GM10248 (cell line): ENCODE measurements around the gene LMBR1.
"Not testable (repeated sequence)": the region's sequence is repeated elsewhere in the genome, so short reads cannot be mapped to it uniquely, and the experiment has no call there.

Experiments used
- CTCF ChIA-PET: fragments of 300-600 bp; sonication (Branson Sonifier 250); formaldehyde crosslinking; extraction: SDS; loops from one replicate; lab custom pipeline; 2021; ENCODE audit warnings: antibody characterized with exemption; lab: Yijun Ruan, JAX
- POLR2A ChIA-PET: fragments of 350-650 bp; sonication (Branson Sonifier 250); formaldehyde crosslinking; extraction: SDS; loops from one replicate; lab custom pipeline; 2020; ENCODE audit warnings: antibody characterized with exemption; lab: Yijun Ruan, JAX
- DNase-seq: peaks from one replicate; pipeline ENCODE4 v3.0.0; 2012; ENCODE audit errors: extremely low spot score
- TF ChIP-seq, protein P1 (sequence below): IDR thresholded peaks from 2 replicates; pipeline ENCODE4 v1.5.1; 2012; ENCODE audit warnings: mild to moderate bottlenecking, low read depth; ENCODE audit errors: extremely low read depth, missing control alignments, control extremely low read depth

LMBR1 gene

DNA sequence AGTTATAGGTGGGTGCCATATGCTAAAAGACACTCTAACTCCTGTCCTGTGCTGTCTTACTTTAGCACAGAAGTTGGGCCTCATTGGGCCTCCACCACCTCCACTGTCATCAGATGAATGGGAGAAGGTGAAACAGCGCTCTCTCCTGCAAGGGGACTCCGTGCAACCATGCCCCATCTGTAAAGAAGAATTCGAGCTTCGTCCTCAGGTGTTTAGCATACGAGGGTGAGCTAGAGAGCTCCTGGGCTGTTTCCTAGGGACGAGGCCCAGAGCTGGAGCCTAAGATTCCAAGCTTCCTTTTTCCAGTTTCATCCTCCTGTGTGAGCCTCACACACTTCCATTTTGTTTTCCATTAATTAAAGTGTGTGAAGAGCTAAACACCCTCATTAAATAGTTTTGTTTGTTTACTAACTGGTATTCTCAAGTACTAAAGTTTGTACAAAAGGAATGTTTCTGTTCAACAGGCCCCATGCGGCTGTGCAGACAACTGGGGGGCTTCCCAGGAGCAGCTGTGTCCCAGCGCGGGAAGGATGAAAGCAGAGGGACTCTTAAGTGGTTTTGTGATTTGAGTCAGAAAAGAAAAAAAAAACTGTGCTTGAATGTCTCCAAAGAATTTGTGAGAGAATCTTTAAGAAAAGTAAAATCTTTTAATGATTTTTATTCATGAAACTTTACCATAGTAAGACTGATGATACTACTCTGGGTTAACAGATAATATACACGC, 238.3 kb downstream of the LMBR1 start:
- CTCF ChIA-PET = interaction anchor here (0.9 to 3.0 kb wide), 2 partner anchors 13 to 20 kb away, joined by 4 to 13 read pairs; no protein-coding TSS in a partner anchor
- no peak for DNase-seq
- POLR2A ChIA-PET = no interaction called here
- TF ChIP-seq, protein P1, sequence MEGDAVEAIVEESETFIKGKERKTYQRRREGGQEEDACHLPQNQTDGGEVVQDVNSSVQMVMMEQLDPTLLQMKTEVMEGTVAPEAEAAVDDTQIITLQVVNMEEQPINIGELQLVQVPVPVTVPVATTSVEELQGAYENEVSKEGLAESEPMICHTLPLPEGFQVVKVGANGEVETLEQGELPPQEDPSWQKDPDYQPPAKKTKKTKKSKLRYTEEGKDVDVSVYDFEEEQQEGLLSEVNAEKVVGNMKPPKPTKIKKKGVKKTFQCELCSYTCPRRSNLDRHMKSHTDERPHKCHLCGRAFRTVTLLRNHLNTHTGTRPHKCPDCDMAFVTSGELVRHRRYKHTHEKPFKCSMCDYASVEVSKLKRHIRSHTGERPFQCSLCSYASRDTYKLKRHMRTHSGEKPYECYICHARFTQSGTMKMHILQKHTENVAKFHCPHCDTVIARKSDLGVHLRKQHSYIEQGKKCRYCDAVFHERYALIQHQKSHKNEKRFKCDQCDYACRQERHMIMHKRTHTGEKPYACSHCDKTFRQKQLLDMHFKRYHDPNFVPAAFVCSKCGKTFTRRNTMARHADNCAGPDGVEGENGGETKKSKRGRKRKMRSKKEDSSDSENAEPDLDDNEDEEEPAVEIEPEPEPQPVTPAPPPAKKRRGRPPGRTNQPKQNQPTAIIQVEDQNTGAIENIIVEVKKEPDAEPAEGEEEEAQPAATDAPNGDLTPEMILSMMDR = no peak

DNA sequence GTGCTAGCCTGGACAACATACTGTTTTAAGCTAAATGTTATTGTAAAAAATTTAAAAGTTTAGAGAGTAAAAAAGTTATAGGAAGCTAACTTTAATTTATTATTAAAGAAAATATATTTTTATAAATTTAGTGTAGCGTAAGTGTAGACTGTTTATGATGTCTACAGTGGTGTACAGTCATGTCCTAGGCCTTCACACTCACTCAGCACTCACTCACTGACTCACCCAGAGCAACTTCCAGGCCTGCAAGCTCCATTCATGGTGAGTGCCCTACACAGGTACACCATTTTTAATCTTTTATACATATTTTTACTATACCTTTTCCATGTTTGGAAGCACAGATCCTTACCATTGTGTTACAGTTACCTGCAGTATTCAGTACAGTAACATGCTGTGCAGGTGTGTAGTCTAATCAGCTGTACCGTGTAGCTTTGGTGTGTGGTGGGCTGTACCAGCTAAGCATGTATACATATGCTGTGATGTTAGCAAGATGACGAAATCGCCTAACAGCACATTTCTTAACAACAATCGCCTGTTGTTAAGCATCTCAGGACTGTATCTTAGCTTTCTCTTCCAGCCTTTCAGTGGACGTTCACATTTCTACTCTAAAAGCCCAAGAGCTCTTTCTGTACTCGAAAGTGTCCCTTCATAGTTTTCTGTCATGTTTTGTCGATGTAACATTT, 240.0 kb downstream of the LMBR1 start:
- no peak for DNase-seq
- ChIA-PET CTCF (interaction anchor here (1.8 to 3.0 kb wide), 4 partner anchors 9 to 22 kb away, joined by 4 to 13 read pairs (median 4); no protein-coding TSS in a partner anchor), POLR2A (no interaction called here)
- TF ChIP-seq, protein P1 = no peak

DNA sequence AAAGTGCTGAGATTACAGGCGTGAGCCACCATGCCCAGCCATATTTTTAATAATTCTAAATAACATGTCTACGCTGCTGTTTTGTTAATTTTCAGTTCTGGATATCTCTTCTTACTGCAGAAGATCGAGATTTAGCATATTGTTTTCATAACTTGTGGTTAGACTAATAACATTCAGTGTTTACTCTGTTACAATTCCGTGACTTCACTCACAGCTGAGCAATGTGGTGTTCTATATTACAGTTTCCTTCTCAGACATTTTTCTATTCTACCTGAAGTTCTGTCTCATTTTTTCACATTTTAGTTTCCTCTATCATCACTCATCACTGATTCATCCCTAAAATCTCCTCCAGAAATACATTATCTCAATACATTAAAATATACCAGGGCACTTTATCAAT, 241.5 kb downstream of the LMBR1 start:
- TF ChIP-seq, protein P1 = no peak
- ChIA-PET CTCF (interaction anchor here (1.8 to 1.9 kb wide), 2 partner anchors 13 to 20 kb away, joined by 4 to 5 read pairs; no protein-coding TSS in a partner anchor), POLR2A (no interaction called here)
- no peak for DNase-seq

DNA sequence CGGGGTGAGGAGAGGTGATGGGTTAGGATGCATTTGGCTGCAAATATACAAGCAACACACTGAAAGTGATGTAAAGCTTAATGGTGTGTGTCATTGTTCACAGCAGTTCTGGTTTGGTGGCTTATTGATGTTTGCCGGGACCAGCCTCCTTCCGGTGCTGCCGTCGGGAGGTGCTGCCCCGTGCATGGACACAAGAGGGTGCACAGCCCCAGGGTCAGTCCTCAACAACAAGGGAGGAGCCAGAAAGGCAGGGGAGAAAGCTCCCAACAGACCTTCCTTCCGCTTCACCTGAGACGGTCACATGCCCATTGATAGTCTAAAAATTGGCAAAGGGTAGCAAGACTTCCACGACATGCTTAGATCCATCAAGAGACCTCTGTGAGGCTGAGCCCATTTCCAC, 242.9 kb downstream of the LMBR1 start:
- ChIA-PET CTCF (interaction anchor here (1.2 to 2.0 kb wide), 4 partner anchors 8 to 179 kb away, joined by 3 to 6 read pairs (median 4); partner anchors contain the start of gene RNF32), POLR2A (no interaction called here)
- TF ChIP-seq, protein P1 = peak; percentile 51
- DNase-seq = no peak

DNA sequence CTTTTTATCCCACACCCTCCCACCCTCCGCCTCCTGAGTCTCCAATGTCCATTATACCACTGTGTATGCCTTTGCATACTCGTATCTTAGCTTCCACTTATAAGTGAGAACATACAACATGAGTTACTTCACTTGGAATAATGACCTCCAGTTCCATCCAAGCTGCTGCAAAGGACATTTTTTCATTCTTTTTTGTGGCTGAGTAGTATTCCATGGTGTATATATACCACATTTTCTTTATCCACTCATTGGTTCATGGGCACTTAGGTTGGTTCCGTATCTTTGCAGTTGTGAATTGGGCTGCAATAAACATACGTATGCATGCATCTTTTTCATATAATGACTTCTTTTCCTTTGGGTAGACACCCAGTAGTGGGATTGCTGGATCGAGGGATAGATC, 245.7 kb downstream of the LMBR1 start:
- POLR2A ChIA-PET, CTCF ChIA-PET, DNase-seq: not testable (repeated sequence)

DNA sequence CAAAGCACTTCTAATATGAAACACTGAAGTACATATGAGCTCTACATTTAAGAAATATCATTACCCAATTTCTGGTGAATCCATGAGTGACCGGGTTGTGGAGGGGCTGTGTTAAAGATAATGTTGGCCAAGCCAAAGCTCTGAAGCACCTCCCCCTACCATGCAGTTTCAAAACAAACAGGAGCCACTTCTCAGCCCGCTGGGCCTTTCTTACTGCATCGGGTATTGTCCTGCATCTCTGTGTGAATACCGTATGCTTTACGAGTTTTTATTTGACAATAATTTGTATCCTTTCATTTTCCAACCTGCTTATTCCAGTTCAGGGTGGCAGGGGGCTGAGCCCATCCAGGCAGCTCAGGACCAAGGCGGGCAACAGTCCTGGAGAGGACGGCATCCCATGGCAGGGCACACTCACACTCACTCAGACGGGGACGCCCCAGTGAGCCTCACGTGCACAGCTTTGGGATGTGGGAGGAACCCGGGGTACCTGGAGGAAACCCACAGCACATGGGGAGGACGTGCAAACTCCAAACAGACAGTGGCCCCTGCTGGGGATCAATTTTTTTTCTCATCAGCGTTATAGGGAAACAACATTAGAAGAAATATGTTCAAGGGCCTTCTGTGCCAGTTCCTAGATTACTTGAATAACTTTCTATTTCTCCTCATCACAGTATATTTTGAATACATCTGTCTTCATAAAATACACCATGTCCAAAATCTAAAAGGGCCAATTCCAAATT, 250.5 kb downstream of the LMBR1 start:
- POLR2A ChIA-PET = no interaction called here
- TF ChIP-seq, protein P1 = no peak
- CTCF ChIA-PET = interaction anchor here (1.1 to 1.9 kb wide), 3 partner anchors 8 to 126 kb away, joined by 3 to 13 read pairs (median 4); no protein-coding TSS in a partner anchor
- DNase-seq = no peak
